ENCODE measurements around the gene ASB13. TPM values are rescaled to one million over a fixed set of nuclear protein-coding genes. Genes with fewer than 3 reads are reported as not detected.

Gene ASB13
- total and polyA plus RNA-seq, 2 donors (not counting 1 experiment from before 2014, with no cell fraction given): 2.5 to 4.4 TPM

GRCh38 chr10:5619362-5620211 is 46.8 kb downstream of the ASB13 start:
- Histone ChIP-seq H3K27me3 (replicated peaks in 1 of 4; ENCODE audit: control extremely low read depth in 1 of 4, control insufficient read depth in 3 of 4, insufficient read depth in 4 of 4, low read length in 3 of 4) (no peaks in the 10 kb centered on the region), H3K9ac (ENCODE audit: low read length) (no peak overlapping the region), H3K27ac (ENCODE audit: low read length in 2 of 2) (no peak overlapping the region), H3K9me3 (ENCODE audit: control extremely low read depth in 1 of 3, control insufficient read depth in 2 of 3, insufficient read depth in 1 of 3, low read length in 2 of 3) (no peaks in the 10 kb centered on the region), H3K36me3 (replicated peaks in 1 of 2; ENCODE audit: control extremely low read depth in 1 of 2, control insufficient read depth in 1 of 2, extremely low read depth in 1 of 2, insufficient read depth in 2 of 2, low read length in 1 of 2) (no peaks in the 10 kb centered on the region), H3K4me3 (ENCODE audit: control extremely low read depth in 1 of 5, extremely low read depth in 1 of 5, insufficient read depth in 1 of 5, low read depth in 2 of 5, low read length in 4 of 5) (no peak overlapping the region), H3K4me1 (ENCODE audit: control insufficient read depth in 2 of 2, insufficient read depth in 2 of 2, low read length in 2 of 2) (peaks cover 0 to 6% of the 10 kb centered on the region in 2 donors), H4K20me1 (ENCODE audit: control insufficient read depth, insufficient read depth, low read length, poor library complexity, severe bottlenecking) (no peaks in the 10 kb centered on the region), H2AFZ (ENCODE audit: insufficient read depth, low read depth, low read length, poor library complexity, severe bottlenecking) (no peak overlapping the region), H3K79me2 (ENCODE audit: control insufficient read depth, insufficient read depth, low read length) (no peaks in the 10 kb centered on the region), H3K4me2 (replicated peaks; ENCODE audit: low read depth, low read length, poor library complexity, severe bottlenecking) (no peak overlapping the region)
- no peak for ATAC-seq (ENCODE audit: low read depth)
- Mint-ChIP-seq H3K27me3 (peaks cover 4% of the 10 kb centered on the region), H3K4me3 (no peak overlapping the region), H3K27ac (no peak overlapping the region), H3K4me1 (peaks cover 3% of the 10 kb centered on the region), H3K9me3 (ENCODE audit: insufficient read depth) (no peaks in the 10 kb centered on the region)
- no peak for TF ChIP-seq CTCF (IDR thresholded peaks at IDR 0.05)
- no peak for TF ChIP-seq EZH2 (IDR thresholded peaks at IDR 0.05; ENCODE audit: borderline replicate concordance, insufficient read depth, low read depth, low read length, poor library complexity, severe bottlenecking)
- CTCF ChIA-PET: interaction anchor here (18.1 kb wide), 1 partner anchor 179 kb away, joined by 659 read pairs; no protein-coding TSS in a partner anchor
- DNase-seq: no peak
- 60% methylated on average over 11 of the region's 16 CpGs for WGBS (ENCODE audit: insufficient coverage)
- POLR2A ChIA-PET: no interaction called here
- intact Hi-C loops (cut with micrococcal nuclease): no loop called here

GRCh38 chr10:5618829-5619228 is 47.6 kb downstream of the ASB13 start:
- no peak overlapping the region for H3K4me2 ChIP-seq (replicated peaks; ENCODE audit: low read depth, low read length, poor library complexity, severe bottlenecking)
- Mint-ChIP-seq H3K4me3 (no peak overlapping the region), H3K9me3 (ENCODE audit: insufficient read depth) (no peaks in the 10 kb centered on the region), H3K27me3 (peaks cover 4% of the 10 kb centered on the region), H3K27ac (no peak overlapping the region), H3K4me1 (peaks cover 3% of the 10 kb centered on the region)
- DNase-seq (no peak), ATAC-seq (ENCODE audit: low read depth) (no peak)
- WGBS (ENCODE audit: insufficient coverage): 85% methylated on average over 12 of the region's 12 CpGs
- no peaks in the 10 kb centered on the region for H4K20me1 ChIP-seq (ENCODE audit: control insufficient read depth, insufficient read depth, low read length, poor library complexity, severe bottlenecking)
- no peak overlapping the region for H2AFZ ChIP-seq (ENCODE audit: insufficient read depth, low read depth, low read length, poor library complexity, severe bottlenecking)
- POLR2A ChIA-PET: no interaction called here
- no peak overlapping the region for H3K27ac ChIP-seq (ENCODE audit: low read length in 2 of 2)
- H3K27me3 ChIP-seq (replicated peaks in 1 of 4; ENCODE audit: control extremely low read depth in 1 of 4, control insufficient read depth in 3 of 4, insufficient read depth in 4 of 4, low read length in 3 of 4): no peaks in the 10 kb centered on the region
- intact Hi-C loops (cut with micrococcal nuclease): no loop called here
- no peaks in the 10 kb centered on the region for H3K79me2 ChIP-seq (ENCODE audit: control insufficient read depth, insufficient read depth, low read length)
- H3K4me3 ChIP-seq (ENCODE audit: control extremely low read depth in 1 of 5, extremely low read depth in 1 of 5, insufficient read depth in 1 of 5, low read depth in 2 of 5, low read length in 4 of 5): no peak overlapping the region
- H3K9ac ChIP-seq (ENCODE audit: low read length): no peak overlapping the region
- no peaks in the 10 kb centered on the region for H3K9me3 ChIP-seq (ENCODE audit: control extremely low read depth in 1 of 3, control insufficient read depth in 2 of 3, insufficient read depth in 1 of 3, low read length in 2 of 3)
- CTCF ChIA-PET: interaction anchor here (0.6 to 18.1 kb wide), 2 partner anchors 178 to 806 kb away, joined by 3 to 659 read pairs; no protein-coding TSS in a partner anchor
- TF ChIP-seq CTCF (IDR thresholded peaks at IDR 0.05): no peak
- no peak for TF ChIP-seq EZH2 (IDR thresholded peaks at IDR 0.05; ENCODE audit: borderline replicate concordance, insufficient read depth, low read depth, low read length, poor library complexity, severe bottlenecking)
- H3K36me3 ChIP-seq (replicated peaks in 1 of 2; ENCODE audit: control extremely low read depth in 1 of 2, control insufficient read depth in 1 of 2, extremely low read depth in 1 of 2, insufficient read depth in 2 of 2, low read length in 1 of 2): no peaks in the 10 kb centered on the region
- peaks cover 0 to 6% of the 10 kb centered on the region in 2 donors for H3K4me1 ChIP-seq (ENCODE audit: control insufficient read depth in 2 of 2, insufficient read depth in 2 of 2, low read length in 2 of 2)
